Activated CD4-positive, alpha-beta T cell treated with anti-CD3 and anti-CD28 coated beads, Interleukin-2, amount 10 ng/mL, durations not matched to agents 7 days and 5 days (primary cell): ENCODE measurements around the gene ITPRIP. TPM values are rescaled to one million over a fixed set of nuclear protein-coding genes. Genes with fewer than 3 reads are reported as not detected.

ENCODE experiments used
- CTCF ChIA-PET: fragments of 350-600 bp; sonication (Branson Sonifier 250); formaldehyde crosslinking; loops from one replicate; lab custom pipeline; 2021; ENCODE audit warnings: antibody characterized with exemption; lab: Charles Lee
- POLR2A ChIA-PET: fragments of 350-600 bp; sonication (Branson Sonifier 250); formaldehyde crosslinking; loops from one replicate; lab custom pipeline; 2021; ENCODE audit warnings: antibody characterized with exemption; lab: Charles Lee
- DNase-seq: peaks from one replicate; pipeline ENCODE4 v3.0.0-alpha.2; 2020
- H3K27ac Mint-ChIP-seq: one replicate; pipeline ENCODE4 v1.8.0; 2021; ENCODE audit warnings: mild to moderate bottlenecking, moderate library complexity, mixed read lengths
- H3K27me3 Mint-ChIP-seq: one replicate; pipeline ENCODE4 v1.8.0; 2021; ENCODE audit warnings: mixed read lengths
- H3K36me3 Mint-ChIP-seq: one replicate; pipeline ENCODE4 v1.8.0; 2021; ENCODE audit warnings: low read depth, mixed read lengths
- H3K4me1 Mint-ChIP-seq: one replicate; pipeline ENCODE4 v1.8.0; 2021; ENCODE audit warnings: mixed read lengths
- H3K4me3 Mint-ChIP-seq: one replicate; pipeline ENCODE4 v1.8.0; 2021; ENCODE audit warnings: mild to moderate bottlenecking, moderate library complexity, mixed read lengths
- H3K9me3 Mint-ChIP-seq: one replicate; pipeline ENCODE4 v1.8.0; 2021; ENCODE audit warnings: mixed read lengths
- total RNA-seq, 2 experiments: library from RNA; stranded (reverse); gene quantifications; one replicate each; pipeline ENCODE4 v1.2.3, GENCODE V29; 2021

The ITPRIP gene
- total RNA-seq, 2 experiments from 2014 or later = 24.9 to 26.5 TPM

DNA sequence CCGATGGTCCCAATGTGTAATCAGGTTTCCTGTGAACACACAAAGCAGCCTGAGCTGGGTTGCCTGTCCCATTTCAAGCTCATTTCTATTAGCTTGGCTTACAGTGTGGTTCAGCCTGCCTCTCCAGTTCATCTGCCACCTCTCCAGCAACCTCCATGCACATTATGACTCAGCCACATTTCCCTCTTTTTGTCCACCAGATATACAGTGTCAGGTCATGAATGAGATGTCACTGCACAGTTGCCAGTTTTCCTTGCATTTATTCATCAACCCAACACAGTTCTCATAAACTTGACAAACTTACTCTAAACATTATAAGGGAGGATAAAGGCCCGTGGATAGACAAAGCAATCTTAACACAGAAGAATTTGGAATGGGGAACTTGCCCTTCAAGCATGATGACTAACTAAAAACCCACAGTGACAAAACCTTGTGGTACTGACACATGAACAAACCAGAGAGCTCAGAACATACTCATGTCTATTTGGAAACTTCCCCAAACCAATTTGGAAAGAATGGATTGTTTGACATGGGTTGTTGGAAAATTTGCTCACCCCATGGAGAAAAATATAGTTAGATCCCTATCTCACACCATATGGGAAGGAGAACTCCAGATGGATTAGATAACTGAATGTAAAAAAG, 12.9 kb upstream of the ITPRIP start:
- POLR2A ChIA-PET = interaction anchor here (0.8 kb wide), 1 partner anchor 45 kb away, joined by 8 read pairs; no protein-coding TSS in a partner anchor
- Mint-ChIP-seq H3K4me3 (no peak overlapping the region), H3K27ac (peak overlapping the region; percentile 60), H3K36me3 (peaks cover 2% of the 10 kb centered on the region), H3K4me1 (peaks cover 5% of the 10 kb centered on the region), H3K27me3 (no peaks in the 10 kb centered on the region), H3K9me3 (no peaks in the 10 kb centered on the region)
- CTCF ChIA-PET = interaction anchor here (0.8 to 6.0 kb wide), 24 partner anchors 9 to 230 kb away, joined by 3 to 47 read pairs (median 4); partner anchors contain the start of genes CFAP43, GSTO1, ITPRIP and SFR1
- DNase-seq = no peak

DNA sequence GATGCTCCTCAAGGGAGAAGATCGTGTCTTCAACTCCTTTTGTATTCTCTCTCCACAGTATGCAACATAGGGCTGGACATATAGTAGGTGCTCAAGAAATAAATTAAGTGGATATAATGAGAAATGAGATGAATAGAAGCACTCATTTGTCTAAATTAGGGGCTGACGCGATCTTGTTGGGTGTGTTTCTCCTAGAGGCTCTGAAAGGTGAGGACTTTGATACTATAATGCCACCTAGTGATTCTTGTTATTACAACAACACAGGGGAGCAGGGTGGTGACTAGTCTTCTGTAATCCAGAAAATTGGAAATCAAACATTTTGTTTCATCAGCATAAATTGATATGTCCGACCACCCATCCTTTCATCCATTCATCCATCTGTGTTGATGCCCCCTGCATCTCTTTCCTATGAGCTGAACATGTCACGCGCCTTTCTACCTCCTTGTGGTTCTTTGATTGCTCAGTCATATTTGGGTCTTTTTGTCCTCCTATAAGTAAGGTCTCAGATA, 11.9 kb upstream of the ITPRIP start:
- Mint-ChIP-seq H3K27ac (no peak overlapping the region), H3K4me1 (peaks cover 13% of the 10 kb centered on the region), H3K36me3 (peaks cover 6% of the 10 kb centered on the region), H3K4me3 (no peak overlapping the region), H3K27me3 (no peaks in the 10 kb centered on the region), H3K9me3 (peaks cover 8% of the 10 kb centered on the region)
- CTCF ChIA-PET = interaction anchor here (1.0 to 6.0 kb wide), 15 partner anchors 12 to 118 kb away, joined by 3 to 47 read pairs (median 9); partner anchors contain the start of genes CFAP43 and ITPRIP
- POLR2A ChIA-PET = no interaction called here
- DNase-seq = peak; percentile 51

DNA sequence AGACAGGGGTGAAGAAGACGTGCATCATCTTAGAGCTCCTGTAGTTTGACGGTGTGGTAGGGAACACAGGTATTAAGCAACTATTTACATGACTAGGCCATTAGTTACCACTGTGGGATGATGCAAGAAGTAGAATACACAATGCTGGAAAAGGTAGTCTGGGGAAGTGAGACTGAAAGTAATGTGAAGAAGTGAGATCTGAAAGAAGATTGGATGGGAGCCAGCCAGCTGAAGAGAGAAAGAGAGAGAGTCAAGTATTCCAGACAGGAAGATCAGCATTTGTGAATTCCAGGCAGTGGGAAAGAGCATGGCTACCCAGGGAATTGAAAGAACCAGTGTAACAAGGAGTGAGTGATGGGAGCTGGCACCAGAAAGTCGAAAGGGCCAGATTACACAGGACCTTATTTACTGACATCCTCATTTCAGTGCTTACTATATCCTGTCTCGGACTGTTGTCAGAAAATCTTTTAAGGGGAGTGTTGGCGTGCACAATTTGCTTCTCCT, 11.4 kb upstream of the ITPRIP start:
- no peak overlapping the region for H3K27ac Mint-ChIP-seq
- peaks cover 8% of the 10 kb centered on the region for H3K9me3 Mint-ChIP-seq
- no peaks in the 10 kb centered on the region for H3K27me3 Mint-ChIP-seq
- POLR2A ChIA-PET = no interaction called here
- H3K4me3 Mint-ChIP-seq = no peak overlapping the region
- CTCF ChIA-PET = interaction anchor here (0.5 to 6.0 kb wide), 10 partner anchors 12 to 76 kb away, joined by 3 to 47 read pairs (median 15); partner anchors contain the start of gene ITPRIP
- peaks cover 6% of the 10 kb centered on the region for H3K36me3 Mint-ChIP-seq
- no peak for DNase-seq
- peaks cover 13% of the 10 kb centered on the region for H3K4me1 Mint-ChIP-seq

DNA sequence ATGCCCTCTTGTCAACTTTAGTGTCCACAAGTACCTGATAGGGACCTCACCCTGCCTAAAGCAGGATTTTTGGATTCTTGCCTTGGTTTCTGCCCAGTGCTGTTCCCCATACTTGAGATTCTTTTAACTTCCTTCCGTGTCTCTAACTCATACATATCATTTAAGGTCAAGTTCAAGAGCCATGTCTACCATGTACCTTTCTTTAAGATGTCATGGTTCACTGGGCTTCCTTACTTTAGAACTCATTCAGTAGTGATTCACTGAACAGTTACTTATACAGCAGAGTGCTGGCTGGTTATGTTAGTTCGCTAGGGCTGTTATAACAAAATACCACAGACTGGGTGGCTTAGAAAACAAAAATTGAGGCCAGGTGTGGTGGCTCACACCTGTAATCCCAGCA, 10.3 kb upstream of the ITPRIP start:
- POLR2A ChIA-PET = no interaction called here
- CTCF ChIA-PET = interaction anchor here (0.8 to 6.0 kb wide), 6 partner anchors 42 to 74 kb away, joined by 3 to 47 read pairs (median 22); no protein-coding TSS in a partner anchor
- Mint-ChIP-seq H3K27me3 (no peaks in the 10 kb centered on the region), H3K4me1 (peaks cover 13% of the 10 kb centered on the region), H3K9me3 (peaks cover 8% of the 10 kb centered on the region), H3K4me3 (no peak overlapping the region), H3K27ac (no peak overlapping the region), H3K36me3 (peaks cover 6% of the 10 kb centered on the region)
- no peak for DNase-seq

DNA sequence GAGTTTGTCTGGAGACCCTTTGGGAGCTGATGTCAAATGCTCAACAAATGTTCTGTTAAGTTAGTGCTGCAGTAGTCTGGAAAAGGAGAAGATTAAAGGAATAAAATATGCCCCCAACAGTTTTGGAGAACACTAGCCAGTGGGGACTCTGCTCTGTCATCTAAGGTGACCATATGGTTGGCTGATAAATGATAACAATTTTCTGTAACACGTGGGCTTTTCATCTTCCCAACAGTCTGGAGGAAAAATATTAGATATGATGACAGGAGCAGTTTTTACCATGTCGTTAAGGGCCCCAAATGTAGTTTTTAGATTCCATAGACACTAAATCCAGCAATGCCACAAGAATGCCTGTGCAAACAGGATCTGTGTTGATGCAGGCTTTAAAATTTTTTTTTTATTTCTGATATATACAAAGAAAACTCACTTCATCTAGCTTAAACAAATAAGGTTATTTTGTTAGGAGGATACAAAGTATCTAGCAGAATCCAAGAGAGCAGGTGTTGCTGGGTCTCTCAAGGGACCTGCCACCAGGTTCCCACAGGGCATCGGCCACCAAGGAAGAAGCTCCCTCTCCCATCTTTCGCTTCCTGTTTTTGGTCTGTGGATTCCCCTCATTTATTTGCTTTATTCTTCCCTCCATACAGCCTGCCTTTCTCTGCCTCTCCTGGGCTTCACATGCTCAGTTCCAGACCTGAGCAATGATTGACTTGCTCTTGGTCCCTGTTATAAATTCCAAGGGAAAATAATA, 9.2 kb upstream of the ITPRIP start:
- Mint-ChIP-seq H3K27me3 (no peaks in the 10 kb centered on the region), H3K4me1 (peaks cover 13% of the 10 kb centered on the region), H3K9me3 (peaks cover 8% of the 10 kb centered on the region), H3K36me3 (peaks cover 6% of the 10 kb centered on the region), H3K4me3 (no peak overlapping the region), H3K27ac (no peak overlapping the region)
- POLR2A ChIA-PET = no interaction called here
- CTCF ChIA-PET = interaction anchor here (0.8 to 3.5 kb wide), 7 partner anchors 9 to 73 kb away, joined by 3 to 20 read pairs (median 8); partner anchors contain the start of gene ITPRIP
- no peak for DNase-seq

DNA sequence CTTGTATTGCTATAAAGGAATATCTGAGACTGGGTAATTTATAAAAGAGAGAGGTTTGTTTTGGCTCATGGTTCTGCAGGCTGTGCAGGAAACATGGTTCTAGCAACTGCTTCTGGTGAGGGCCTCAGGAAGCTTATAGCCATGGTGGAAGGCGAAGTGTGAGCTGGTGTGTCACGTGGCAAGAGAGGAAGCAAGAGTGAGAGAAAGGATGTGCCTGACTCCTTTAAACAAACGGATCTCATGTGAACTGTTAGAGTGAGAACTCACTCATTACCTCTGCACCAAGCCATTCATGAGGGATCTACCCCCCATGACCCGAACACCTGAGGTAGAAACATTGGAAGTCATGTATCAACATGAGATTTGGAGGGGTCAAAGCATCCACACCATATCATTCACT, 7.7 kb upstream of the ITPRIP start:
- H3K9me3 Mint-ChIP-seq = peaks cover 8% of the 10 kb centered on the region
- no peak overlapping the region for H3K27ac Mint-ChIP-seq
- ChIA-PET POLR2A (interaction anchor here (0.6 to 0.7 kb wide), 2 partner anchors 38 to 458 kb away, joined by 3 to 4 read pairs; no protein-coding TSS in a partner anchor), CTCF (interaction anchor here (0.7 to 3.5 kb wide), 10 partner anchors 8 to 668 kb away, joined by 3 to 20 read pairs (median 7); partner anchors contain the start of gene ITPRIP)
- peaks cover 13% of the 10 kb centered on the region for H3K4me1 Mint-ChIP-seq
- H3K27me3 Mint-ChIP-seq = no peaks in the 10 kb centered on the region
- no peak for DNase-seq
- peaks cover 6% of the 10 kb centered on the region for H3K36me3 Mint-ChIP-seq
- H3K4me3 Mint-ChIP-seq = no peak overlapping the region

DNA sequence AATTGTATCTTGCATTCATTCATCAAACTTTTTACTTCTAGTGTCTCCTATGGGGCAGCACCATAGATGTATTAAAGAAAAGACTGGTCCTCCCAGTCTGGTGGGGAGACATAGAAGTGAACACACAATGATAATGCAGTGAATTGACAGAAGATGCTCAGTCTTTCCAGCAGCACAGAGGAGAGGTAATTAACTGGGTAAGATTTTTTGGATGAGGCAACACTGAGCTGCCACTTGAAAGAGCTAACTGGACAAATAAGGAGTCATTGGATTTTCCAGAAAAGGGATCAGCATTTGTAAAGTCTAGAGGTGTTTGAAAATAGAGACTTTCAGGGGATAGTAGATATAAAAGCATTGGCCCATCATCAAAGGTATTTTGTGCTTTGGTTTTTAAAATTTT, 7.2 kb upstream of the ITPRIP start:
- Mint-ChIP-seq H3K27ac (no peak overlapping the region), H3K27me3 (no peaks in the 10 kb centered on the region), H3K9me3 (peaks cover 8% of the 10 kb centered on the region), H3K4me3 (no peak overlapping the region), H3K36me3 (peaks cover 6% of the 10 kb centered on the region), H3K4me1 (peaks cover 13% of the 10 kb centered on the region)
- ChIA-PET POLR2A (interaction anchor here (0.6 to 0.7 kb wide), 2 partner anchors 38 to 457 kb away, joined by 3 to 4 read pairs; no protein-coding TSS in a partner anchor), CTCF (interaction anchor here (1.4 to 3.5 kb wide), 4 partner anchors 10 to 71 kb away, joined by 3 to 20 read pairs (median 12); no protein-coding TSS in a partner anchor)
- no peak for DNase-seq

DNA sequence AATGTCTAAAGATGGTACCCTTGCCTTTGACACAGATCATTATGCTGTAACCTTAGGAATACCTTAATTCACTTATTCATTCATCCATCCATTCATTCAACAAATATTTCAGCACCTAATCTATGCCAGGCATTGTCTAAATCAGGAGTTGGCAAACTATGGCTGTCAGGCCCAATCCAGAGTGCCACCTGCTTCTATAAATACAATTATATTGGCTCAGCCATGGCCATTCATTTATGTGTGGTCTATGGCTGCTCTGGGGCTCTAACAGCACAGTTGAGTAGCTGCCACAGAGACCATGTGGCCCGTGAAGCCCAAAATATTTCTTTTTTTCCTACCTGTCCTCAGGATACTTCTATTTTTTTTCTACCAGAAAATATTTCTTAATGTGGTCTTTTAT, 6.0 kb upstream of the ITPRIP start:
- CTCF ChIA-PET = interaction anchor here (0.7 to 3.7 kb wide), 3 partner anchors 8 to 46 kb away, joined by 3 to 16 read pairs (median 3); partner anchors contain the start of gene CFAP58

DNA sequence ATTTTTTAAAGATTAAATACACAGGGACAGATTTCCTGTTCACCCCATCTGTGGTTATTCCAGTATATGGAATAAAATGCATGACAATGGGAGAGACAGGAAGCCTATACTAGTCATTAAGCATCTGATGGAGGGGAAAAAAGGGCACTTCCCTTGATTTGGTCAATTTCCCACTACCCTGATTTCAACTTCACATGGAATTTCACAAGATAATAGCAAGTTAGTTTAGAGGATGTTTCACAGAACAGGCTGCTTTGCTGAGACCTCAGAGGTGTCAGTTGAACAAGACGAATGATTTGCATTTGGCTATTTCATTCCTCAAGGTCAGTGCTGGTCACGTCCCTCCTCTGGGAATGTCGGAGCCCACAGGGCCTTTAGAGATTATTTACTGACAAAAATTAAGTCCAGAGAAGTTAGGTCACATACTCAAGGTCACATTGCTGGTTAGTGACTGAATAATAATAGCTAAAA, 4.7 kb upstream of the ITPRIP start:
- peaks cover 8% of the 10 kb centered on the region for H3K9me3 Mint-ChIP-seq
- POLR2A ChIA-PET = no interaction called here
- peaks cover 6% of the 10 kb centered on the region for H3K36me3 Mint-ChIP-seq
- CTCF ChIA-PET = interaction anchor here (0.6 to 3.7 kb wide), 6 partner anchors 9 to 72 kb away, joined by 3 to 16 read pairs (median 4); partner anchors contain the start of gene CFAP58
- H3K4me1 Mint-ChIP-seq = peaks cover 32% of the 10 kb centered on the region
- DNase-seq = no peak
- peaks cover 5% of the 10 kb centered on the region for H3K27me3 Mint-ChIP-seq
- H3K27ac Mint-ChIP-seq = no peak overlapping the region
- no peak overlapping the region for H3K4me3 Mint-ChIP-seq

More for the DNA sequence above, 6.0 kb upstream of the ITPRIP start:
- Mint-ChIP-seq H3K4me3 (no peak overlapping the region), H3K9me3 (peaks cover 8% of the 10 kb centered on the region), H3K4me1 (peaks cover 26% of the 10 kb centered on the region), H3K36me3 (peaks cover 6% of the 10 kb centered on the region), H3K27me3 (peaks cover 5% of the 10 kb centered on the region), H3K27ac (no peak overlapping the region)
- no peak for DNase-seq
- POLR2A ChIA-PET = no interaction called here

DNA sequence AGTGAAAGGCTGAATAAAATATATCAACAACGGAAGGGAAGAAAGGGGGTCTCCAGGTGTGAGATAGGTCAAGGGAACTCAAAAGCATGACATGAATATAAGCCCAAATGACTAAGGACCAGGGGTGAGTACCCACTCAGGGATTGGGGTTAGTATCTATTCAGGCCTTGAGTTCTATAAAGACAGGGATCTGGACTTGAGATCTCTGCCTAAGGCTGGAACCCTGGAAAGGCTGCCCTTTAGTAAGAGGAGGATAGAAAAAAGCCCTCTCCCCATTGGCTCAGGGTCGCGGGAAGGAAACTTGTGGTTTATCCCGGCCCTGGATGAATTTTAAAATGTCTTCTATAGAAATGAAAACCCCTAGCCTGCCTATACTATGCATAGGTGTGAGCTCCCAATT, 2.4 kb upstream of the ITPRIP start:
- CTCF ChIA-PET = interaction anchor here (1.3 to 3.7 kb wide), 3 partner anchors 12 to 49 kb away, joined by 7 to 16 read pairs (median 7); partner anchors contain the start of gene CFAP58
- H3K27ac Mint-ChIP-seq = no peak overlapping the region
- peaks cover 33% of the 10 kb centered on the region for H3K4me1 Mint-ChIP-seq
- DNase-seq = no peak
- H3K9me3 Mint-ChIP-seq = peaks cover 4% of the 10 kb centered on the region
- peaks cover 6% of the 10 kb centered on the region for H3K36me3 Mint-ChIP-seq
- POLR2A ChIA-PET = no interaction called here
- no peak overlapping the region for H3K4me3 Mint-ChIP-seq
- H3K27me3 Mint-ChIP-seq = peaks cover 5% of the 10 kb centered on the region

DNA sequence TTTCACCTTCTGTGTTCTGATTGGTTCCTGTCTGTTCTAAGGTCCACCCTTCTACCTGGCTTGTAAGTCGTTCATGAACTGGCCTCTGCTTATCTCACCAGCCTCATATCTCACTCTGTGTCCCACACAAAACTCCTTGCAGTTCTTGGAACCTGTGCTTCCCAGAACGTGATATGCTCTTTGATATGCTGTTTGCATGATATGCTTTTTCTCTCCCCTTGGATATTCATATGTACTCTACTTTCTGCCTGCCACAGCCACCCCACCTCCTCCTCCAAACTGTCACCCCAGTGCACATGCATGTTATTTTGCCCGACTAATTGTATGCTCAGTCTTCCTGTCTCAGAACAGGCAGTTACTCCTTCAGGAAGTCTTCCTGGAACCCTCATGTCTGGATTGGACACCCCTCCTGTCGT, 1.9 kb upstream of the ITPRIP start:
- Mint-ChIP-seq H3K9me3 (no peaks in the 10 kb centered on the region), H3K4me1 (peaks cover 36% of the 10 kb centered on the region), H3K27me3 (peaks cover 5% of the 10 kb centered on the region), H3K4me3 (peak overlapping the region; percentile 4), H3K27ac (no peak overlapping the region), H3K36me3 (peaks cover 9% of the 10 kb centered on the region)
- ChIA-PET POLR2A (no interaction called here), CTCF (interaction anchor here (0.7 kb wide), 1 partner anchor 109 kb away, joined by 3 read pairs; no protein-coding TSS in a partner anchor)
- no peak for DNase-seq
